GM19455 (cell line): ENCODE data around the gene PRDX2.
"Not testable (repeated sequence)": the region's sequence is repeated elsewhere in the genome, so short reads cannot be mapped to it uniquely, and the experiment has no call there.

Experiments
- ATAC-seq: cut with Tn5 transposase; IDR thresholded peaks from one replicate; pipeline ENCODE4 v1.9.1; 2021; ENCODE audit not compliant: unreplicated experiment

PRDX2 gene

GRCh38 chr19:12825254-12826131 is 23.9 kb upstream of the PRDX2 start:
- ATAC-seq: no peak

- ATAC-seq: no peak
Observed at GRCh38 chr19:12821761-12822160, 20.2 kb upstream of the PRDX2 start.

GRCh38 chr19:12817810-12818209 is 16.2 kb upstream of the PRDX2 start:
- not testable (repeated sequence) for ATAC-seq

GRCh38 chr19:12817188-12817587 is 15.6 kb upstream of the PRDX2 start:
- not testable (repeated sequence) for ATAC-seq

GRCh38 chr19:12815088-12815487 is 13.5 kb upstream of the PRDX2 start:
- no peak for ATAC-seq

GRCh38 chr19:12806242-12807081 is 4.9 kb upstream of the PRDX2 start, which contains the start of gene RNASEH2A:
Gene RNASEH2A (plus strand): TSS chr19:12806584. CDS start chr19:12806674, 90 bp downstream.
- no peak for ATAC-seq

GRCh38 chr19:12804051-12804450 is 2.5 kb upstream of the PRDX2 start:
- no peak for ATAC-seq

GRCh38 chr19:12802267-12803106 is 887 bp upstream of the PRDX2 start:
- ATAC-seq: no peak

GRCh38 chr19:12800923-12801465 is 606 bp downstream of the PRDX2 start:
- no peak for ATAC-seq

- ATAC-seq: no peak
Observed at GRCh38 chr19:12800466-12800770, 1.2 kb downstream of the PRDX2 start.

GRCh38 chr19:12799742-12800465 is 1.7 kb downstream of the PRDX2 start:
- ATAC-seq: no peak

- ATAC-seq: not testable (repeated sequence)
Observed at GRCh38 chr19:12797607-12798006, 4.0 kb downstream of the PRDX2 start.

GRCh38 chr19:12797141-12797587 is 4.4 kb downstream of the PRDX2 start:
- ATAC-seq: no peak

- no peak for ATAC-seq
Observed at GRCh38 chr19:12796146-12797071, 5.2 kb downstream of the PRDX2 start.

- no peak for ATAC-seq
Observed at GRCh38 chr19:12794971-12795381, 6.6 kb downstream of the PRDX2 start.

GRCh38 chr19:12794196-12794941 is 7.2 kb downstream of the PRDX2 start:
- no peak for ATAC-seq

- peak; percentile 29 for ATAC-seq
Observed at GRCh38 chr19:12793290-12794195, 8.1 kb downstream of the PRDX2 start.
